Activated naive CD4-positive, alpha-beta T cell treated with anti-CD3 and anti-CD28 coated beads, Interleukin-2, amount 50 U/mL, for 24 hours (primary cell): ENCODE measurements around the gene TGIF2.
A peak's percentile ranks its signal among the peaks of the same experiment; 100 is the strongest.
"Not testable (repeated sequence)": the region's sequence is repeated elsewhere in the genome, so short reads cannot be mapped to it uniquely, and the experiment has no call there.

Source experiments
- H3K27ac Mint-ChIP-seq: one replicate; pipeline ENCODE4 v1.8.0; 2021; ENCODE audit warnings: mild to moderate bottlenecking, mixed read lengths
- H3K27me3 Mint-ChIP-seq: one replicate; pipeline ENCODE4 v1.8.0; 2021; ENCODE audit warnings: mixed read lengths
- H3K36me3 Mint-ChIP-seq: one replicate; pipeline ENCODE4 v1.8.0; 2021; ENCODE audit warnings: mixed read lengths
- H3K4me1 Mint-ChIP-seq: one replicate; pipeline ENCODE4 v1.8.0; 2021; ENCODE audit warnings: mixed read lengths
- H3K4me3 Mint-ChIP-seq: one replicate; pipeline ENCODE4 v1.8.0; 2021; ENCODE audit warnings: mild to moderate bottlenecking, mixed read lengths
- H3K9me3 Mint-ChIP-seq: one replicate; pipeline ENCODE4 v1.8.0; 2021; ENCODE audit warnings: mixed read lengths

Gene TGIF2

GRCh38 chr20:36587388-36588070, 14.1 kb downstream of the TGIF2 start:
- Mint-ChIP-seq H3K4me1 (peaks cover 31% of the 10 kb centered on the region), H3K36me3 (peaks cover 8% of the 10 kb centered on the region), H3K27ac (peak overlapping the region; percentile 43), H3K4me3 (no peak overlapping the region), H3K9me3 (no peaks in the 10 kb centered on the region), H3K27me3 (no peaks in the 10 kb centered on the region)

GRCh38 chr20:36591281-36591680, 17.9 kb downstream of the TGIF2 start:
- Mint-ChIP-seq H3K4me1 (peaks cover 58% of the 10 kb centered on the region), H3K27me3 (no peaks in the 10 kb centered on the region), H3K27ac (peak overlapping the region; percentile 90), H3K4me3 (no peak overlapping the region), H3K36me3 (peaks cover 5% of the 10 kb centered on the region), H3K9me3 (no peaks in the 10 kb centered on the region)

- Mint-ChIP-seq H3K4me1 (peaks cover 53% of the 10 kb centered on the region), H3K4me3 (peak overlapping the region; percentile 67), H3K36me3 (peaks cover 5% of the 10 kb centered on the region), H3K9me3 (no peaks in the 10 kb centered on the region), H3K27ac (peak overlapping the region; percentile 90), H3K27me3 (no peaks in the 10 kb centered on the region)
These were observed 18.7 kb downstream of the TGIF2 start for GRCh38 chr20:36591854-36592641.

GRCh38 chr20:36593347-36593929, 20.0 kb downstream of the TGIF2 start:
- H3K36me3 Mint-ChIP-seq = peaks cover 5% of the 10 kb centered on the region
- H3K4me3 Mint-ChIP-seq = no peak overlapping the region
- H3K9me3 Mint-ChIP-seq = no peaks in the 10 kb centered on the region
- H3K27ac Mint-ChIP-seq = peak overlapping the region; percentile 74
- H3K4me1 Mint-ChIP-seq = peaks cover 47% of the 10 kb centered on the region
- H3K27me3 Mint-ChIP-seq = no peaks in the 10 kb centered on the region

GRCh38 chr20:36599912-36600345, 26.5 kb downstream of the TGIF2 start:
- H3K4me3 Mint-ChIP-seq = no peak overlapping the region
- H3K36me3 Mint-ChIP-seq = no peaks in the 10 kb centered on the region
- H3K4me1 Mint-ChIP-seq = peaks cover 26% of the 10 kb centered on the region
- no peaks in the 10 kb centered on the region for H3K9me3 Mint-ChIP-seq
- no peaks in the 10 kb centered on the region for H3K27me3 Mint-ChIP-seq
- H3K27ac Mint-ChIP-seq = peak overlapping the region; percentile 81

GRCh38 chr20:36601540-36601939, 28.1 kb downstream of the TGIF2 start:
- Mint-ChIP-seq H3K36me3 (no peaks in the 10 kb centered on the region), H3K27ac (peak overlapping the region; percentile 36), H3K4me1 (peaks cover 25% of the 10 kb centered on the region), H3K27me3 (no peaks in the 10 kb centered on the region), H3K9me3 (no peaks in the 10 kb centered on the region), H3K4me3 (no peak overlapping the region)

GRCh38 chr20:36604952-36605398, 31.6 kb downstream of the TGIF2 start:
- peaks cover 29% of the 10 kb centered on the region for H3K4me1 Mint-ChIP-seq
- peak overlapping the region; percentile 99 for H3K4me3 Mint-ChIP-seq
- H3K27ac Mint-ChIP-seq = peak overlapping the region; percentile 98
- H3K9me3 Mint-ChIP-seq = no peaks in the 10 kb centered on the region
- no peaks in the 10 kb centered on the region for H3K27me3 Mint-ChIP-seq
- no peaks in the 10 kb centered on the region for H3K36me3 Mint-ChIP-seq

- Mint-ChIP-seq H3K4me1 (peaks cover 26% of the 10 kb centered on the region), H3K36me3 (no peaks in the 10 kb centered on the region), H3K27me3 (no peaks in the 10 kb centered on the region), H3K27ac (peak within 1 kb of the TSS; percentile 98), H3K9me3 (no peaks in the 10 kb centered on the region), H3K4me3 (peak within 1 kb of the TSS; percentile 99)
These were observed 32.2 kb downstream of the TGIF2 start, which contains the start of gene RAB5IF for GRCh38 chr20:36605399-36606157. RAB5IF (plus strand) TSS chr20:36605779; CDS start chr20:36605952, 173 bp downstream.

- H3K27ac Mint-ChIP-seq = peak overlapping the region; percentile 95
- H3K27me3 Mint-ChIP-seq = no peaks in the 10 kb centered on the region
- no peaks in the 10 kb centered on the region for H3K9me3 Mint-ChIP-seq
- peaks cover 26% of the 10 kb centered on the region for H3K4me1 Mint-ChIP-seq
- peak overlapping the region; percentile 99 for H3K4me3 Mint-ChIP-seq
- H3K36me3 Mint-ChIP-seq = no peaks in the 10 kb centered on the region
These were observed 33.0 kb downstream of the TGIF2 start for GRCh38 chr20:36606158-36607066.

- Mint-ChIP-seq H3K4me3 (peak overlapping the region; percentile 99), H3K27ac (peak overlapping the region; percentile 95), H3K9me3 (no peaks in the 10 kb centered on the region), H3K27me3 (no peaks in the 10 kb centered on the region), H3K36me3 (peaks cover 2% of the 10 kb centered on the region), H3K4me1 (peaks cover 26% of the 10 kb centered on the region)
These were observed 34.4 kb downstream of the TGIF2 start for GRCh38 chr20:36607586-36608387.

GRCh38 chr20:36608388-36608728, 35.0 kb downstream of the TGIF2 start:
- H3K36me3 Mint-ChIP-seq, H3K4me3 Mint-ChIP-seq: not testable (repeated sequence)
- H3K27ac Mint-ChIP-seq = peak overlapping the region; percentile 51

GRCh38 chr20:36611625-36612024, 38.2 kb downstream of the TGIF2 start:
- Mint-ChIP-seq H3K9me3 (no peaks in the 10 kb centered on the region), H3K27me3 (no peaks in the 10 kb centered on the region), H3K27ac (no peak overlapping the region), H3K36me3 (peaks cover 2% of the 10 kb centered on the region), H3K4me3 (no peak overlapping the region), H3K4me1 (peaks cover 19% of the 10 kb centered on the region)

More at GRCh38 chr20:36608388-36608728, 35.0 kb downstream of the TGIF2 start:
- H3K4me1 Mint-ChIP-seq = peaks cover 28% of the 10 kb centered on the region
- not testable (repeated sequence) for H3K27me3 Mint-ChIP-seq, H3K9me3 Mint-ChIP-seq

- Mint-ChIP-seq H3K4me3 (no peak overlapping the region), H3K36me3 (peaks cover 2% of the 10 kb centered on the region), H3K9me3 (no peaks in the 10 kb centered on the region), H3K27ac (peak overlapping the region; percentile 41), H3K4me1 (peaks cover 9% of the 10 kb centered on the region), H3K27me3 (no peaks in the 10 kb centered on the region)
These were observed 40.6 kb downstream of the TGIF2 start for GRCh38 chr20:36613974-36614373.
